Hematopoietic multipotent progenitor cell treated with erythropoietin and hydrocortisone succinate and interleukin-3 and kit ligand, for 17 days (in vitro differentiated cells): Measurements from ENCODE around the gene AGA.

ENCODE experiments used
- DNase-seq: peaks from one replicate; pipeline ENCODE4 v3.0.0-alpha.2; 2015; ENCODE audit warnings: low spot score

Gene AGA

DNA sequence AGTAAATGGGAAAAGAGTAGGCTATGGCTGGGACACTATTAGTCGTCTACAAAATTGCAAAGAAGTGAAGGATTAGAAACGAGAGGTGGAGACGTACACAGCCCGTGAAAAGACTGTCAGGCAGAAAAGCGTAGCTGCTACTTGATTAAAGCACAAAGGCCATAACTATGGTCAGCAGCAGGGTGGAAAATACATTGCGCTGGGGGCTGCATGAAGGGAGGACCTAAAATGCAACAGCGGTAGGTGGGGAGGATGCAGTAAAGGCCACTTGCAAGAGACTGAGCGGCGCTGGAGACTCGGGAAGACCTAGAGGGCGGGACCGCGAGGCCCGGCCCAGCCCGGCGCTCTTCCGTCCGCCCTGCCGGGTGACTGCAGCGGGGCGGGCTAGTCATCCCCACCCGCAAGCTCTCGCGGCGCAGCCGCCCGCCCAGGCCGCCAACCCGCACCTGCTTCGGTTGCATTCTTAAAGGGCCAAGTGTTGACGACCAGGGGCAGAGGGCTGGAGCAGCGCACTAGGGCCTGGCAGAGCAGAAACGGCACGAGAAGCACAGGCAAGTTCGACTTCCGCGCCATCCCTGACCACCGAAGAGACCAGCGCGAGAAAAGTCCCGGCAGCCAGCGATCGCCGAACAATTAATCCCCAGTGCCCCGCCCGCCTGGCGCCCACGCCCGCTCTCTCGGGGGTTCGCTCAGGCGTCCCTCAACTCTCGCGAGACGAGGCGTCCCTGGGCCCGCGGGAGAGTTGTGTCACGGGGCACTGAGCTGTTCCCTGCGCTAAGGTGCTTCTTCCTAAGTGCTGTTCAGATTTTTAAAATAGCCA lies at the start of gene AGA:
Gene AGA, minus strand, starts transcription at position 635 of the 820 bp plus-strand sequence. Its CDS starts 62 bp downstream, at position 573.
- DNase-seq = peak; percentile 86

DNA sequence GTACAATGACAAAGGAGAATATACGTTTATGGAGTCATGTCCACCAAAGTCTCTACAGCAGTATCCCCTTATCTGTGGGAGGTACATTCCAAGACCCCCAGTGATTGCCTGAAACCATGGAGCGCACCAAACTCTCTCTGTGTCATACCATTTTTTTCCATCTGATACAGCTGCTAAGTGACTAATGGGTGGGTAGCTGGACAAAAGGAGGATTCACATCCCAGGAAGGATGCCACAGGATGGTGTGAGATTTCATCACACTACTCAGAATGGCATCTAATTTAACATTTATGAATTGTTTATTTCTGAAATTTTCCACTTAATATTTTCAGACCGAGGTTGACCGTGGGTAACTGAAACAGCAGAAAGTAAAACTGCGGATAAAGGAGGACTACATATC lies 49.8 kb upstream of the AGA start:
- DNase-seq = no peak

DNA sequence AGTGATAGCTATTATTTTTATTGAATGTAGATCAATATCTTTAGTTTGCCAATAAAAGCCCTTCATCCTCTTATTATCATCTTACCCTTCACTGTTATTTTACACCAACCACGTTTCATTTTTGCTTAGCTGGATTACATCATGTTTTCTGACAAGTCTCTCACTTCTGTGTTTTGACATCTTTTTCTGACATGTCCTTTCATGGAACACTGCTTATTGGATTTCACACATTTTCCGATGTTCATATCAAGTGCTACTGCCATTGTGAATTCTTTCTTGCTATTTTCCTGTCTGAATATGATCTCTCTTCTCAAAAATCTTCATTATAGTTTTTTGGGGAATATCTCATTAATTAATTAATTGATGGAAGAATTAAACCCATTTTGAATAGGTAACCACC lies 48.5 kb upstream of the AGA start:
- no peak for DNase-seq

- DNase-seq = no peak
Observed at GRCh38 chr4:177489471-177490246, 47.4 kb upstream of the AGA start.

DNA sequence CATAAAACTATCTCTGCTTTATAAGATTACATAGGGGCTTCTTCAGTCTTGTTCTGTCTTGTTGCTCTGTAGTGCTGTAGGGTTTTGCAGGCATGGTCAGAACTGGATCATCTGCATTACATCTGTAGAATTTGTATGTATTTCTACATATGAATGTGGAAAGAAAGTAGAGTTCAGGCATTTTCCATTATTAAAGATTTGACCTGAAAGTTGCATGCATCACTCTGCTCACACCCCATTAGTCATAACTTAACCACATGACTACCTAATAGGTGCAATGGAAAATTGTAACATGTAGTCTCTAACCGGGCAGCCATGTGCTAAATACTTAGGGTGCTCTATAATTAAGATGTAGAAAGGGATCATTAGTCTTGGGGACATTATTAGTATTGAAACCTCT lies 45.7 kb upstream of the AGA start:
- no peak for DNase-seq

GRCh38 chr4:177485528-177485927 lies 43.3 kb upstream of the AGA start:
- DNase-seq = no peak

DNA sequence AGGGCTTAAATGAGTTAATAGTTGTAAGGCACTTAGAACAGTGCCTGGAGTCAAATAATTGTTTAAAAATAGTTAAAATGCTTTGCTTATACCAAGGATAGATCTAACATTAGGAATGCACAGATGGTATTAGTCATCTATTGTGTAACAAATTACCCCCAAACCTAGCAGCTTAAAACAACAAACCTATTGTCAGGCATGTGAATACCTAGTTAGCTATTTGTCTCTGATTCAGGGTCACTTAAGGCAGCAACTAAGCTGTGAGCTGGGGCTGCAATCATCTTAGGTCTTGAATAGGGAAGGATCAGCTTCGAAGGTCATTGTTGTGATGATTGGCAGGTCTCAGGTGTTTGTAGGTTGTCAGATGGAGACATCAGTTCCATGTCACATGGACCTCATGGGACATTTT lies 42.4 kb upstream of the AGA start:
- no peak for DNase-seq

DNA sequence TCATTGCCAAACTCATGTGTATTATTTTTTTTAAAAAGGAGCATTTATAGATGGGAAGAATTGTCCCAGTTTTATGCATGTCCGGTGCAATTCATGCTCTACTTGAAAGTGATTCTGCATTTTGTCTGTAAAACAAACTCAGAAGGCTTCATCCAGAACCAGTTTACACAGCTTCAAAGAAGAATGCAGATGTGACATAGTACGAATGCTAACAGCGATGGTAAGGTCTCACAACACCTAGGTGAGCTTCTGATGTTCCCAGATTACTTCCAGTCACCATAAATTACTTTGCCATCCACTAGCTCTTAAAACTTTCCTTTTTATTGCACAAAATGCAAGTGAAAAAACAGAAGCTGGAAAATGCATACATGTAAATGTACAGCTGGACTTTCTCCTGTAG lies 41.5 kb upstream of the AGA start:
- DNase-seq = no peak

DNA sequence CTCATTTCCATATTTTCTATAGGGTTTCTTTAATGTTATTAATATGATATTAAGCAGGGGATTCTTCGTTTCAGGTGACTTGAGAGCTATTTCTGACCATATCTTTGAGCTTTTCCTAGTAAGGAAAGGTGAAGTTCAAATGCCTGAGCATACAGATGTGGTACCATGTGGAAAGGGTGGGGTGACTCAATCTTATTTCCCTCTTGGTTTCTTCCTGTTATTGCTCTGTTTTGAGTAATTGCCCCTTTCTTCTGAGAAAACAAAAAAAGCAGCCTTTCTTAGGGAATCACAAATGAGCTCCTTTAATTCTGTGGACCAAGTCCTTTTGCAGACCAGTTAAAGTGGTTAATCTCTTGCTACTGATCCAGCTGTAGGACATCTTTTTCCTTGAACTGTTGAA lies 41.0 kb upstream of the AGA start:
- no peak for DNase-seq

GRCh38 chr4:177482367-177482766 lies 40.1 kb upstream of the AGA start:
- DNase-seq = no peak

DNA sequence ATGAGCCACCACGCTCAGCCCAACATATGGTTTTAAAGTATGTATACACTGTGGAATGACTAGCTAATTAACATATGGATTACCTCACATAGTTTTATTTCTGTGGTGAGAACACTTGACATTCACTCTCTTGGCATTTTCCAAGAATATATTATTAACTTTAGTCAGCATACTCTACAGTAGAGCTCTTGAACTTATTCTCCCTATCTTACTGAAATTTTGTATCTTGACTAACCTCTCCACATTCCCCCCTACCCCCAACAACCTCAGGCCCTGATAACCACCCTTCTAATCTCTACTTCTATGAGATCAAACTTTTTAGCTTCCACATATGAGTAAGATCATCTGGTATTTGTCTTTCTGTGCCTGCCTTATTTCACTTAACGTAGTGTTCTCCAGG lies 38.6 kb upstream of the AGA start:
- no peak for DNase-seq

- no peak for DNase-seq
Observed at GRCh38 chr4:177479063-177479462, 36.8 kb upstream of the AGA start.

DNA sequence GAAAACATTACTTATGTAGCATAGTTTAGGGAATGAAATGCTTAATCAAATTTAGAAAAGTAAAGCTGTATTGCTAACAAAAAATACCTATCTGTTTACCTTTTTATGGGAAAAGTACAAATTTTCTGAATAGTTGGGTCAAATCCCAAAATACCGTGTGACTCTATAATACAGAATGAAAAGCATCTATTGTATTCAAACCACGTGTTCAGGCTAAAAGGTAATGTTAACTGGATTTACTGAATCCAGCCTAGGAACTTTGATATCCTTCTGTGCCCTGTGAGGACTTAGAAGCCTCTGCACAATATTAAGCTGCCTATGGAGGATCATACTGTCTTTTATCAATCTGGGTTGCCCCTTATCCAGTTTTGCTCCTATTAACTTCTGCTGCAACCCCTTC lies 36.3 kb upstream of the AGA start:
- no peak for DNase-seq

DNA sequence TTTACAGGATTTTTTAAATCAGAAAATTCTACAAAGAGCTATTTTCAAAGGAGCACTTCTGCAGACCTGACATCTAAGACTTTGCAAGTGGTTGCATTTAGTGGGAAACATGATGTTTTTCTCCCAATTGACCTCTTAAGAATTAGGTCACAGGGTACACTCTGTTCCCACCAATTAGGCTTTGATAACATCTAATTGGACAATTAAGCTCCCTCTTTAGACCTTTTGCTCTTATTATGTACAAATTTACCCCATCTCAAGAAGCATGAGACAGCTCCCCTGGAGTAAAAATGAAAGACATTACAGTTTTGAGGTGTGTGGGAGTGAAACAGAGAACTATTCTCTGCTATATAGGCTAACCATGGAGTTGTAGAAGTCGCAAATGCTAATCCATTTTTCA lies 31.8 kb upstream of the AGA start:
- DNase-seq = no peak

GRCh38 chr4:177464026-177464425 lies 21.8 kb upstream of the AGA start:
- DNase-seq = no peak

GRCh38 chr4:177461606-177462005 lies 19.4 kb upstream of the AGA start:
- DNase-seq = no peak

- DNase-seq = no peak
Observed at GRCh38 chr4:177460460-177460859, 18.2 kb upstream of the AGA start.

DNA sequence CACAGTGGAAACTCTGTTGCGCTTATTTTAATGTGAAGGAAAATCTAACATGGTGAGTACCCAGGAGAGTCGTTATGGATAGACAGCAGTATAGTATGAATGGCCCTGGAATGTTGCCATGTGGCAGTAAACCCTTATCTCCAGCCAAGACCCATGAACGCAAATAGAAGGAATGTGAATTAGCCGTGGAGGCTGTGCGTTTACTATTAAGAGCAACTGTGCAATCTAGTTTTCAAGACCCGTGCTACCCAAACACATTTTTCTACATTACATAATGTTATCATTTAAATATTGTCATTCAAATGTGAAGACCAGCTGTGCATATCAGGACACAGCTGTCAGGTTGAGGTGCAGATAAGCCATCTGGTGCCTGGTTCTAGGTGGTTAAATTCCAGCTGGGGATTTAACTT lies 13.3 kb upstream of the AGA start:
- DNase-seq = no peak

- no peak for DNase-seq
Observed at GRCh38 chr4:177453116-177453515, 10.9 kb upstream of the AGA start.

- DNase-seq = no peak
Observed at GRCh38 chr4:177451108-177451500, 8.9 kb upstream of the AGA start.

DNA sequence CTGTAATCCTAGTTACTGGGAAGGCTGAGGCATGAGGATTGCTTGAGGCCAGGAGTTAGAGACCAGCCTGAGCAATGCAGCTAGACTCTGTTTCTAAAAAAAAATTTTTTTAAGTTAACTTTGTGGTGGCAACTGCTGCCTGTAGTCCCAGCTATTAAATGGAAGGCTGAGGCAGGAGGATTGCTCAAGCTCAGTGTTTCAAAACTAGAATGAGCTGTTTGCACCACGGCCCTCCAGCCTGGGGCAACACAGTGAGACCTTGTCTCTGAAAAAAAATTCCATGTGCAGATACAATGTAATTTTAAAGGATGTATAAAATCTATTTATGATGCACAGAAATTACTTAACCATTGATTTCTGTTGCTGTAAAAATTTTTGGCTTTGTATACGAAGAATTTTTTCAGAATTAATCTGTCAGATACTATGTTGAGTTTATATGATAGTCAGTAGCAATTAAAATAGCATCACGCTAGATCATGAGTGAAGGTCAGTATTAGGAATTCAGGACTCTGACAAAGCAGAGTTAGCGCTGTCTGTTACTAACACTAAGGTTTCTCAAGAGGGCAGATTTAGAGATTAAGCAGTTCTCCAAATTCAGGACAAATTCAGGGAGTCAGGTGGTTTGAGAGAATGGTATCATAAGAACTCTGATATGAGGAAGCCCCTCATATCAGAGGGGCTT lies 8.3 kb upstream of the AGA start:
- no peak for DNase-seq

DNA sequence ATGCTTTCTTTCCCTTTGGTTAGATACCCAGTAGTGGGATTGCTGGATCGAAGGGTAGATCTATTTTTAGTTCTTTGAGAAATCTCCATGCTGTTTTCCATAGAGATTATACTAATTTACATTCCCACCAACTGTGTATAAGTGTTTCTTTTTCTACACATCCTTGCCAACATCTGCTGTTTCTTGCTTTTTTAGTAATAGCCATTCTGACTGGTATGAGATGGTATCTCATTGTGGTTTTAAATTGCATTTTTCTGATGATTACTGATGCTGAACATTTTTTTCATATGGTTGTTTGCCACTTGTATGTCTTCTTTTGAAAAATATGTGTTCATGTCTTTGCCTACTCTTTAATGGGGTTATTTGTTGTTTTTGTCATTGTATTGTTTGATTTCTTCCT lies 6.6 kb upstream of the AGA start:
- no peak for DNase-seq

DNA sequence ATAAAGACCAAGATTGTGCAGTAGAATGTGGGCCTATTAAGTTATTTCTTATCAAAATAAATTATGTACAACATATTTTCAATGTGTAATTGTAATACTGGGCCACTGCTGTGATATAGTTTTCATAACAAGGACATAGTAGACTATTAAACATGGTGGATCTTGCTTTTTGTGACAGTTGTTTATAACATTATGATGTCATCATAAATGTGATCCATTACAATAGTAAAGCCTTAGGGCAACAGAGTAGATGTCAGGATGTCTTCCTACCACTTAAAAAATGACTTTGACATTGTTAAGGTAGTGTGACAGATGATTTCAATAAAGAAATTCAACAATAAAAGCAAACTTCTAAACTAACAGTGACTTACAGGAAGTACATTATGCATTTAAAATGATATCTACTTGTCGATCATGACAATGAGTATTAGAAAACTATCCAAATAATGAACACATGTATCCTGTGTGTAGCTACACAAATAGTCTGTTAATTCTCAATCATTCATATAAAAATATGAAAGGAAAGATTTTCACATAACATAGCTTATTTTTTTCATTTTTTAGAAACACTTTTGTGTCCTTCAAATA lies 5.3 kb upstream of the AGA start:
- no peak for DNase-seq
